NCI-H146 (cell line): Measurements from ENCODE around the gene LRRC27.
"Not testable (repeated sequence)": the region's sequence is repeated elsewhere in the genome, so short reads cannot be mapped to it uniquely, and the experiment has no call there.

Experiments used
- DNase-seq: peaks from one replicate; lab custom pipeline; 2025; lab: John Stamatoyannopoulos, UW

The LRRC27 gene

DNA sequence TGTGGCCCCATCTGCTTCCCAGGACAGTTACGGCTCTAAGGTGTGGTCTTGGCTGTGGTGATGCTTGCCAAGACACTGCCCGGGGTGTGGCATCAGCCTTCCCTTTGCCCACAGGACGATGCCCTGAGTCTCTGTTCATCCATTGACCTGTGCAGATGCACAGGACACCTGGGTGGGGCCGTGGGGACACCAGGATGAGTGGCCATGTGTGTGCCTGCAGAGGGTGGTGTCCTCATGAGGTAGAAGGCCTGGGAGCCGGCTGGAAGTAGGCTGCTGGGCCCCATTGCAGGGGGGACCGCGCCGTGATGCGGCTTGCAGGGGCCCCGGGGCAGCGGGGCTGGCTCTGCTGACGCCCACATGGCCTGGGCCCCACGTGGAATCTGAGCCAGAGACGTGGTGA is 42.6 kb downstream of the LRRC27 start:
- DNase-seq = no peak

- DNase-seq = no peak
These were observed 43.3 kb downstream of the LRRC27 start for GRCh38 chr10:132375116-132375794.

DNA sequence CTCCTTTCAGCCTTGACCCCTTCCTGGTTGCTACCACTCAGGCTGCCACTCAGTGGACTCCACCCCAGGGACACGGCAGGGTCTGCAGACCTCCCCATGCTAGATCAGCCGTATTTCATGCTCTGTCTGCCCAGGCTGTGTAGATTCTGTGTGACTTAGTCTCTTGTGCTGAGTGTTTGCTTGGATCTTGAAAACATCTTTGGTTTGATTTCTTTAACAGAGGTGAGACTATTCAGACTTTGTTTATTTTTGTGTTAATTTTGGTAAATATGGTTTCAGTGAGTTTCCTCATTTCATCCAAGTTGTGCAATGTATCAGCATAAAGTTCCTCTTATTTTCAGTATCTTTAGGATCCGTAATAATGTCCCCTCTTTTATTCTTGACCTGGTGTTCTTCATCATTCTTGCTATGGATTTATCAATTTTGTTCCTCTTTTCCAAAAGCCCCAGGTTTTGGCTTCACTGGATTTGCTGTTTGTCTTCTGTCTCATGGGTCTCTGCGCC is 43.9 kb downstream of the LRRC27 start:
- no peak for DNase-seq

DNA sequence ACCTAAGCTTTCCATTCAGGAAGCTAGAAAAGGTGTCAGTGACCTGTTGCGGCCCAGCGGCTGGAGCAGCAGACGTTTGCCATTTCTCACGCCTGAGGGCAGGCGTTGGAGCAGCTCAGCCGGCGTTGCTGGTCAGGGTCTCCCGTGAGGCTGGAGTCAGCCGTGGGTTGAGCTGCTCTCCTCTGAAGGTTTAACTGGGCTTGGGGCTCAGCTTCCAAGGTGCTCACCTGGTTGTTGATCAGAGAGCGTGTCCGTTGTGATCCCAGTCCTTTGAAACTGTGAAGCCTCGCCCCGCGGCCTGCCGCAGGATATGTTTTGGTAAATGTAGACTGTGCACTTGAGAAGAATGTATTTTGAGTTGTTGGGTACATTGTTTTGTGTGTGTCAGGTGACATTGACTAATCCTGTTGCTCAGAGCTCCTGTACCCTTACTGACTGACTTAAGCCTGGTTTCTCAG is 44.4 kb downstream of the LRRC27 start:
- no peak for DNase-seq

DNA sequence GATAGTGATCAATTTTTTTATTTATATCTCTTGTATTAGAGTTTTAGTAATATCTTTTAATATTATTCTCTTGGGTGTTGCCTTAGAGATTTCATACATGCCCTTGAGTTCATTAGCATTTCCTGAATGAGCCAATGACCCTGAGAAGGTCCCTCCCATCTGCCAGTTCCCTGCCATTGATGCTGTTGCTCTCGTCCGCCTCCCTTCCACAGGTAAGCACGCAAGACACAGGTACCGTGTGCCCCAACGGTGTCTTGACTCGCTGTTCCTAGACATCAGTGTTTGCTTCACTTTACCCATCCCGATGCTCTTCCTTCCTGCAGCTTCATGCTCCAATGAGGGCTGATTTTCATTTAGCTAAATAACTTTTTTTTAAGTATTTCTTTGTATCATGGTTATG is 45.3 kb downstream of the LRRC27 start:
- DNase-seq = no peak

- DNase-seq = not testable (repeated sequence)
These were observed 47.0 kb downstream of the LRRC27 start for GRCh38 chr10:132379026-132379425.

GRCh38 chr10:132380986-132381385 is 49.0 kb downstream of the LRRC27 start:
- not testable (repeated sequence) for DNase-seq

- DNase-seq = no peak
These were observed 49.7 kb downstream of the LRRC27 start for GRCh38 chr10:132381741-132382140.

DNA sequence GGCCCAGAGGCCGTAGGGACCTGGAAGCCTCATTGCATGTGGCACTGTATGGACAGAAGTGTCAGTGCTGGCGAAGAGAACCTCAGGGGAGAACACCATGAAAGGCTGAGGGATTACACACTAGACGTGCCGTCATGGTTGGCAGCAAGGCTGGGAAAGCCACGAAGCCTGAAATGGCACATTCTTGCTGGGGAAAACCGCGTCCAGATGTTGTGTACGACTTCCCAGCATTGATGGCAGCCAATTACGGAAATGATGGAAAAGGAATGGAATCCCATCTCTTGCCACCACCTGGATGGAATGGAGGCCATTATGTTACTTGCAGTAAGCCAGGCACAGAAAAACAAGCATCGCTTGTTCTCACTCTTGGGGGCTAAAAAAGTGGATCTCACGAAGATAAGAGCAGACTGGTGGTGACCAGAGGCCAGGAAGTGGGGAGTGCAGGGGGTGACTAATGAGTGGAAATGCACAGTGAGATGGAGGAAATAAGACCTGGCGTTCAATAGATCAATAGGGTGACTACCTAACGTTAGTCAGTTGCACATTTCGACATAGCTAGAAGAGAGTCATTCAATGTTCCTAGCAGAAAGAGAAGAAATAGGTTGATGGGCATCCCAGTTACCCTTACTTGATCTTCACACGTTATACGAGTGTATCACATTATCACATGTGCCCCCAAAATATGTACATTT is 50.4 kb downstream of the LRRC27 start:
- no peak for DNase-seq

DNA sequence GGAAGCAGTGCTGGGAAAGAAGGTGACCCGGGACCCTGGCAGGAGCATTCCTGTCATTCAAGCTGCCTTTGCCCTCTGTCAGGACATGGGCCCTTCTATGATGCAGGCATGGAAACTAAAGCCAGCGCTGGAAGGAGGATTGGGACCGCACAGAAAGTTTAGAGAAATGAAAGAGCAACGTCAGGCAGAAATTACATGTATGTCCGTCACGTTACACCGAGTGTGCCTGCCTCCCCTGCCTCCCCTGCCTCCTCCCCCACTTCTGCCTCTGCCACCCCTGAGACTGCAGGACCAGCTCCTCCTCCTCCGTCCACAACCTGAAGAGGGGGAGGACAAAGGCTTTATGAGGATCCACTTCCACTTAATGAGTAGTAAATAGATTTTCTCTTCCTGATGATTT is 51.1 kb downstream of the LRRC27 start:
- DNase-seq = no peak

- DNase-seq = no peak
These were observed 51.8 kb downstream of the LRRC27 start for GRCh38 chr10:132383751-132384196.

DNA sequence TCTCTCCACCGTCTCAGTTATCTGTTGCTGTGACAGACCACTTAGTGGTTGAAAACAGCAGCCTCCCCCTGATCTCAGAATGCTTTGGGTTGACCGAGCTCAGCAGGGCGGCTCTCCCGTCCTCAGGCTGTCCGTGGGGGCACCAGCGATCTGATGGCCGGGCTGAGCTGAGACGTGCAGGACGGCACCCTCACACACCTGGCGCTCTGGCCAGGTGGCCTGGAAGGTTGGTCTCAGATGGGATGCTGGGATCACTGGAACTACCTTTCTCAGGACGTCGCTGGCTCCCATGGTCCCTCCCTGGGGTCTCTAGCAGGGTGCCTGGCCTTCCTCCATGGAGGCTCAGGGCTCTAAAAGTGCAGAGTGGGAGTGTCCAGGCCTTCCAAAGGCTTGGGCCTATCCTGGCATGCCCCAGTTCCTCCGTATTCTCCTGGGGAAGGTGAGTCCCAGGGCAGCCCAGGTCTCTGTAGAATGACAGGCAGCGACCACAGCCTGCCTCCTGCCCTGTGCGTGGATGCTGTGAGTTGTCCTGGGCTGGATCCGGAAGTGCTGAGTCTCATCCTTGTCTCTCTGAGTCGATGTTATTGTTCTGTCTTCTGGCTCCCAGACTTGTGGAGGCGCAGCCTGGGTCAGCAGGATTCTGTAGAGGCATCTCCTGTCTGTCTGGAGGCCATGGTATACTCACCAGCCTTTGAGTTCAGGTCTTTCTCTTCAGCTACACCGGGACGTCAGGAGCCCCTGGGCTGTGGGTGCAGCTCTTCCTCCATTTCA is 52.8 kb downstream of the LRRC27 start:
- no peak for DNase-seq

DNA sequence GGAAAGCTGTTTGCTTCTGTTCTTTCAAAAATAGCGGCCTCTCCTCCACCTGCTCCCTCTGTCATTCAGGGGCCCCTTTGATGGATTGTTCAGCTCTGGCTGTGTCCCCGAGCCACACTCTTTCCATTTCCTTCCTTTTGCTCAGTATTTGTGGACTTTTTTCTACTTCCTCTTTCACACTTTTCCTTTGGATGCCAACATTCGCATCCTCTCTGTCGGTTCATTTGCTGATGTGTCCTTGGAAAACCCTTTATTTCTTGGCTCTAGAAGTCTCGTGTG is 53.3 kb downstream of the LRRC27 start:
- DNase-seq = no peak

DNA sequence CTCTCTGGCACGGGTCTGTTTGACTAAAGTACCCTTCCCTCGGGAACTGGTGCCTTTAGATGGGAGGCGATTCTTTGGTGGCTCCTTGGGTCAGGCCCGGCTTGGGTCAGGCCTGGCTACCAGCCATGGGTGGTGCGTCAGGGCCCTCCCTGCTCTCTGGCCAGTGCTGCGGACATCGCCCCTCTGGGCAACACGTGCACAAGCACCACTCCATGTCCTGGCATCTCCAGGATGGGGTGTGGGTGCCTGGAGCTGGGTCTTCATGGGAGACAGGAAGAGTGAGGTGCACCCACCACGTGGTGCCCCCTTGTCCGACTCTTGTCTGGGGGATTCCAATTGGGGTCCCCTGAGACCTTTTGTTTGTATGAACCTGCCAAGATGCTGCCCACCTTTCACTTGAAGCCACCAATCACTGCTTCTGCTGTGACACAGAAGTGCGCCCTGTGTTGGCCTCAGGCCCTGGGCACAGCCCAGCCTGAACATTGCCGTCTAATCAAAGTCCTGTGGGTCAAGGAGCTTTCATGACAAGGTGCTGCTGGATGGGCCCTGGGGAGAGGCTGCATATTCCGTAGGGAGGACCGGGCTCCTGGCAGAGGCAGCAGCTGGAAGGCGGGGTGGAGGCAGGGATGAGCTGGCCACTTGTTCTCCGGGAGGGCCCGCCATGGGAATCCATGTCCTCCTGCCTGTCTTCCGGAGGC is 53.9 kb downstream of the LRRC27 start:
- DNase-seq = no peak

DNA sequence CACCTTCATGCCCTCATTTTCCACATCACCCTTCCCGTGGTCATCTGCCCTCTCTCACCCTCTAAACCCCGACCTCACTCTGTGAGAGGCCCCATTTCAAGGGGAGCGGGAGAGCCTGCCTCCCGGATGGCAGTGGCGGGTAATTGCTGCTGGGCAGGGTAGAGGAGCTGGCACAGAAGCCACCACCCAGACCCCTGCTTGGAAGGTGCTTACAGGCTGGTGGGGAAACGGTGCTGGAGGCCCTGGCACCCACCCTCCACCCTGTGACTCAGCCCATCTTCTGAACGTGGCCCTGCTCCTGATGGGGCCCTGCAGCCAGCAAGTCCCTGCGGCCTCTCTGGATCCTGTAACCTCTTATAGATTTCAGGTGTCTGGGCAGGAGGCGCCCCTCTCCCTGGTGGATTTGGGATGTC is 54.4 kb downstream of the LRRC27 start:
- DNase-seq = no peak

DNA sequence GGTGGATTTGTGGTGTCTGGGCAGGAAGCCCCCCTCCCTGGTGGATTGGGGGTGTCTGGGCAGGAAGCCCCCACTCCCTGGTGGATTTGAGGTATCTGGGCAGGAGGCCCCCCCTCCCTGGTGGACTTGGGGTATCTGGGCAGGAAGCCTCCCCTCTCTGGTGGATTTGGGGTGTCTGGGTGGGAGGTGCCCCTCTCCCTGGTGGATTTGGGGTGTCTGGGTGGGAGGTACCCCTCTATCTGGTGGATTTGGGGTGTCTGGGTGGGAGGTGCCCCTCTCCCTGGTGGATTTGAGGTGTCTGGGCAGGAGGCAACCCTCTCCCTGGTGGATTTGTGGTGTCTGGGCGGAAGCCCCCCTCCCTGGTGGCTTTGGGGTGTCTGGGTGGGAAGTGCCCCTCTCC is 54.9 kb downstream of the LRRC27 start:
- not testable (repeated sequence) for DNase-seq

GRCh38 chr10:132387764-132388210 is 55.8 kb downstream of the LRRC27 start:
- peak; percentile 54 for DNase-seq

DNA sequence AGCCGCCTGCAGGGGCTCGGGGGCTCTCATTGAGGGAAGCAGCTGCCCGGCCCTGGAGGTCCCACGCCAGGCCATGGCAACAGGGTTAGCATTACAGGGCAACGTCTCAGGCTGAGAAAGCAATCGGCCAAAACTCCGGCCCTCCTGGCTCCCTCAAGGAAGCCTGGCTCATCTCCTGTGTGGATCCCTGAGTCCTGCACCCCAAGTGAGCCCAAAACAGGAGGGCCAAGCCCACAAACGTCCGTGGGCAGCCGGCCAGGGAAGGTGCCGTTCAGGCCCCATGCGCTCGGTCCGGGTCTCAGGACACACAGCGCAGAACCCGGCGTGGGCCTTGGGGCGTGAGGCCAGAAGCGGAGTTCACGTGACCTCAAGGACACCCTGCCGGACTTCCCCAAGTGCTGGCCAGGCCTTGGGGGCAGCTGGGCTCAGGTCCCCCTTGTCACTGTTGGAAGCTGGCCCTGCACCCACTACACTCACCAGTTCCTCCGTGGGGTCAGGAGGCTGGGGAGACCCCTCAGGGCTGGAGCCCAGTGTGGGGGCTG is 57.0 kb downstream of the LRRC27 start:
- DNase-seq = no peak

DNA sequence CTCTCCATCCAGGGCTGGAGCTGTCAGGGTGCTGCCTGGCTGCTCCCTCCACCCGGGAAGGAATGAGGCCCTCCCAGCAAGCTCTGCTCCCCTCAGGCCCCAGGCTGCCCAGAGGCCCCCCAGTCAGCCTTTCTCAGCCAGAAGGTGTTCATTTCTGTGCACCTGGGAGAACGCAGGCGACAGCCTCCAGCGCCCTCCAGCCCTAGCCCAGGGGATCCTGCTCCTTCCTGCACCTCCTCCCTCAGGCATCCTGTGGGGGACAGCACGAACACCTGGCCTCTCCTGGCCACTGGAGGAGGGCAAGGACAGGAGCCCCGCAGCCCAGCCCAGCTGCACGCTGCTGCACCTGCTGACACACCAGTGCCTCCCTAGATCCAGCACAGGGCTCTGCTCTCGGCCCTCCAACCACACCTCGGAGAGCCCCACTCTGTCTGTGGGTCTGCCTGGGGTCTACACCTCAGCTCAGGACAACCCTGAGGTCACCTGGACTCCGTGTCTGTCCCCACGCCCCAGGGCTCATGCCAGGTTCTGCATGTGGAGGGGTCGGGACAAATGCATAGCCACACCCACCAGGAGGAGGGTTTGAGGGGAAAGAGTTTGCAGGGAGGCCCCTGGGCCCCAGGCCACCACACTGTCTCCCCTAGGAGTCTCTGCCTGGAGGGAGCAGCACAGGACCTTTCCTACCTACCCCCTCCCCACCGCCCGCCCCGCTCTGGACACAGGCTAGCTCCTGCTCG is 57.6 kb downstream of the LRRC27 start:
- peak; percentile 89 for DNase-seq

DNA sequence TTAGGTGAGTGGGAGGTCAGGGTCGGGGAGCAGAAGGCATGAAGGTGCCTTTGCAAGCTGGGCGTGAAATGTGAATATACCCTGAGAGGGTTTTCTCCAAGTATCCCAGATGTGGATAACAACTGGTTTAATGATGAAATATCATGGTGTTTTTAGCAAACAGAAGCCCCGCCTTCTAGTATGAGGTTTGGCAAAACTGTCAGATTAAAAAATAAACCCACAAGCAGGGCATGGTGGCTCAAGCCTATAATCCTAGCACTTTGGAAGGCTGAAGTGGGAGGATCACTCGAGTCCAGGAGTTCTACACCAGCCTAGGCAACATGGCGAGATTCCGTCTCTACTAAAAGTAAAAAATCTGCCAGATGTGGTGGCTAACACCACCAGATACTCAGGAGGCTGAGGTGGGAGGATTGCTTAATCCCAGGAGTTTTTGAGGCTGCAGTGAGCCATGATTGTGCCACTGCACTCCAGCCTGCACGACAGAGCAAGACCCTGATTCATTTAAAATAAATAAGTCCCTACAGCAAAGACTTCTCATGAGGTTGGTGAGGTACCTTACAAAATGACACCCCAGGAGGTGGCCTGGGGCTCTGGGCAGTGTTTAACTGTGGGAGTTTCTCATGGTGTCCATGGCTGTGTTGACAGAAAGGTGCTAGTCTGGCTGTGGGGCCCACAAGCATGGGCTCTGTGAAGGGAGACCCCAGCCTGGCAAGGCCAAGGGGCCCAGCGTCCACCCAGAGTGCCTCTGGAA is 58.4 kb downstream of the LRRC27 start:
- no peak for DNase-seq
